Upper lobe of right lung (tissue), 1 donor: Measurements from ENCODE around the gene ANG. TPM values are rescaled to one million over a fixed set of nuclear protein-coding genes. Genes with fewer than 3 reads are reported as not detected.
"Not testable (repeated sequence)": the region's sequence is repeated elsewhere in the genome, so short reads cannot be mapped to it uniquely, and the experiment has no call there.

Experiments
- ATAC-seq: fragments of 200-7000 bp; cut with Tn5 transposase; one replicate; pipeline ENCODE4 v1.9.1; 2020; ENCODE audit warnings: mild to moderate bottlenecking, moderate library complexity
- DNase-seq: peaks from one replicate; pipeline ENCODE4 v3.0.0-alpha.2; 2020
- H3K27ac ChIP-seq: fragments of 200-600 bp; one replicate; pipeline ENCODE4 v1.8.0; 2022
- H3K27me3 ChIP-seq: fragments of 200-600 bp; one replicate; pipeline ENCODE4 v1.8.0; 2022; ENCODE audit warnings: mild to moderate bottlenecking
- H3K36me3 ChIP-seq: fragments of 200-600 bp; one replicate; pipeline ENCODE4 v1.8.0; 2022
- H3K4me1 ChIP-seq: fragments of 200-600 bp; one replicate; pipeline ENCODE4 v1.8.0; 2022
- H3K4me3 ChIP-seq: fragments of 200-600 bp; one replicate; pipeline ENCODE4 v1.8.0; 2022; ENCODE audit warnings: mild to moderate bottlenecking
- H3K9me3 ChIP-seq: fragments of 200-600 bp; one replicate; pipeline ENCODE4 v1.8.0; 2022
- intact Hi-C: fragments of 100-400 bp; cut with DNase I; formaldehyde crosslinking; loops from one replicate; pipeline ENCODE4 v1.11.0; 2022
- long read RNA-seq: library from polyadenylated mRNA; unstranded; transcript quantifications from one replicate; pipeline ENCODE4 v2.0.0, GENCODE V29; 2021
- total RNA-seq: library from RNA; stranded (reverse); fragmentation: NEBNext Ultra II Directional; extraction: Animal tissue kit (Norgen Biotek cat#: 25700); gene quantifications from one replicate; pipeline ENCODE4 v1.2.1, GENCODE V29; 2021
- TF ChIP-seq, protein P1 (sequence below): fragments of 200-600 bp; IDR thresholded peaks from one replicate; pipeline ENCODE4 v1.8.0; 2022; ENCODE audit warnings: antibody characterized with exemption
- donor health status: DM: no; HTN: yes; CAD: no; lungs with severe emphysema.

The ANG gene
- 28.1 TPM for total RNA-seq
- long read RNA-seq, transcript ANG-201 (2 exons, 1,222 nt), result major isoform, 8 of 9 reads
- long read RNA-seq, partial matches to known transcripts, result 0 of 9 reads
- long read RNA-seq, other reads (novel, unspliced or antisense), result 1 of 9 reads

DNA sequence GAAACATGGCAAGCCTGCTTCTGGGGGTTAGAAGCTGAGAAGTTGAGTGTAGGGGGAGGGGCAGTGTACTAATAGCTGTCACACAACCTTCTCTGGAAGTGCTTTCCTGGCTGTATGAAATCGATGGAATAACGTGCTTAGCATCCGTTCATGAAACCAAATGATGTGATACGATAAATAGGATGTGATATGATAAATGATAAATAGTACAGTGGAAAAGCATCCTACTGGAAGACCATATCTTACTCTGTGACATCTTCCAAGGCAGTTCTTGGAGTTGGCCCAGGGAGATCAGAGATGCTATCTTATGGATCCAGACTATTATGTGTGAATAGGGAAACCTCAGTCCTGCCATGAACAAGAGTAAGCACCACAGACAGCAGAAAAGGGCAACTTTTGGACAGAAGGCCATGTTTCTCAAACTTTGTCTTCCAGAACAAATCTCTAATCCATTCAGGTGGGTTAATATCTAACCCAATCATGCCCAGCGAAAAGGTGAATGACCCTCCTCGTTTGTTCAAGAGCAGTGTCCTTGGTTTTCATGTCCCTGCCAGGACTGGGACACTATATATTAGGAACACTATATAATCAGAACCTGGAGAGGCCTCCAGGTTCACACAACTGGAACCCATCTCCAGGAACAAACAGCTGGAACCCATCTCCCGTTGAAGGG, at the start of gene ANG:
Gene ANG, plus strand, starts transcription at position 598 of the 673 bp plus-strand sequence. CDS start 4,801 bp downstream, outside the sequence.
- intact Hi-C loops, result loop anchor here (10.0 kb wide), 1 partner anchor 74 kb away; no protein-coding TSS in a partner anchor

DNA sequence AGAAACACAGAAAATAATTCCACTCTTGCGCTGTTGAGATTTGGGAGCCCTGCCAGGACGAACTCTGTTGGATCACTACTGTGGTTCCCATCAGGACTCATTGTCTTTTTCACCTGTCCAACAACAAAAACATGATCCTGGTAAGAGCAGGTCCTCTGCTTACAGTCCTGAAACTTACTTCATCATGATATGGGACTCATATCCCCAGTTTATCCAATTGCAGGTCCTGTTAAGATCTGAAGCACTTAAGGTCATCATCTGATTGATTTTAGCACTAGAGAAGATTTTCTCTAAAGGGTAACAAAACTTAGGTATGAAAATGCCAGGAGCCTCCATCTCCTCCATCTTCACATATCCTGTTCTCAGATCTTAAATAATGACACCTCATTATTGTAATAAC, 47.0 kb upstream of the ANG start, which contains the start of gene OR6S1:
Gene OR6S1, minus strand, starts transcription at position 101 of the 400 bp plus-strand sequence. Its CDS starts 0 bp downstream, at position 101.
- no peak for ATAC-seq
- no peak within 1 kb of the TSS for H3K27ac ChIP-seq
- no peaks in the 10 kb centered on the region for H3K9me3 ChIP-seq
- TF ChIP-seq, protein P1, sequence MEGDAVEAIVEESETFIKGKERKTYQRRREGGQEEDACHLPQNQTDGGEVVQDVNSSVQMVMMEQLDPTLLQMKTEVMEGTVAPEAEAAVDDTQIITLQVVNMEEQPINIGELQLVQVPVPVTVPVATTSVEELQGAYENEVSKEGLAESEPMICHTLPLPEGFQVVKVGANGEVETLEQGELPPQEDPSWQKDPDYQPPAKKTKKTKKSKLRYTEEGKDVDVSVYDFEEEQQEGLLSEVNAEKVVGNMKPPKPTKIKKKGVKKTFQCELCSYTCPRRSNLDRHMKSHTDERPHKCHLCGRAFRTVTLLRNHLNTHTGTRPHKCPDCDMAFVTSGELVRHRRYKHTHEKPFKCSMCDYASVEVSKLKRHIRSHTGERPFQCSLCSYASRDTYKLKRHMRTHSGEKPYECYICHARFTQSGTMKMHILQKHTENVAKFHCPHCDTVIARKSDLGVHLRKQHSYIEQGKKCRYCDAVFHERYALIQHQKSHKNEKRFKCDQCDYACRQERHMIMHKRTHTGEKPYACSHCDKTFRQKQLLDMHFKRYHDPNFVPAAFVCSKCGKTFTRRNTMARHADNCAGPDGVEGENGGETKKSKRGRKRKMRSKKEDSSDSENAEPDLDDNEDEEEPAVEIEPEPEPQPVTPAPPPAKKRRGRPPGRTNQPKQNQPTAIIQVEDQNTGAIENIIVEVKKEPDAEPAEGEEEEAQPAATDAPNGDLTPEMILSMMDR, result no peak
- no peak for DNase-seq
- no peaks in the 10 kb centered on the region for H3K4me1 ChIP-seq
- H3K36me3 ChIP-seq, result no peaks in the 10 kb centered on the region
- intact Hi-C loops, result no loop called here
- H3K27me3 ChIP-seq, result peaks cover 17% of the 10 kb centered on the region
- no peak within 1 kb of the TSS for H3K4me3 ChIP-seq

More for the DNA sequence above, at the start of gene ANG:
- Histone ChIP-seq H3K9me3 (no peaks in the 10 kb centered on the region), H3K4me3 (no peak within 1 kb of the TSS), H3K36me3 (peaks cover under 1% of the 10 kb centered on the region), H3K4me1 (peaks cover 13% of the 10 kb centered on the region), H3K27ac (no peak within 1 kb of the TSS), H3K27me3 (no peaks in the 10 kb centered on the region)
- TF ChIP-seq, protein P1, result no peak
- DNase-seq (no peak), ATAC-seq (no peak)

DNA sequence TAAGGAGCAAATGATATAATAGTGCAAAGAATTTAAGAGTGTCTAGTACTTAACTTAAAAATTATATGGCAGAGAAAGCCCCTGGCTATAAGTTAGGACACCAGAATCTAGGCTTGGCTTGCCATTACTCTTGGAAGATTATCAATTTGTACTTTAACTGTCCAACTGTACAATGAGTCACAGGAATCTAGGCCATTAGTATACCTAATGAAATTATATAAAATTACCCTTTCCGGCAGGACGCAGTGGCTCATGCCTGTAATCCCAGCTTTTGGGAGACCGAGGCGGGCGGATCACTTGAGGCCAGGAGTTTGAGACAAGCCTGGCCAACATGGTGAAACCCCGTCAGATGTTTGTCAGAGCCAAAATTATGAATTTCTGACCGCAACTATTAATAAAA, 46.4 kb upstream of the ANG start:
- H3K9me3 ChIP-seq, result no peaks in the 10 kb centered on the region
- no peak overlapping the region for H3K4me3 ChIP-seq
- H3K27ac ChIP-seq, result no peak overlapping the region
- DNase-seq, result no peak
- intact Hi-C loops, result no loop called here
- H3K27me3 ChIP-seq, result peaks cover 17% of the 10 kb centered on the region
- H3K4me1 ChIP-seq, result no peaks in the 10 kb centered on the region
- no peak for ATAC-seq
- TF ChIP-seq, protein P1, result no peak
- no peaks in the 10 kb centered on the region for H3K36me3 ChIP-seq

DNA sequence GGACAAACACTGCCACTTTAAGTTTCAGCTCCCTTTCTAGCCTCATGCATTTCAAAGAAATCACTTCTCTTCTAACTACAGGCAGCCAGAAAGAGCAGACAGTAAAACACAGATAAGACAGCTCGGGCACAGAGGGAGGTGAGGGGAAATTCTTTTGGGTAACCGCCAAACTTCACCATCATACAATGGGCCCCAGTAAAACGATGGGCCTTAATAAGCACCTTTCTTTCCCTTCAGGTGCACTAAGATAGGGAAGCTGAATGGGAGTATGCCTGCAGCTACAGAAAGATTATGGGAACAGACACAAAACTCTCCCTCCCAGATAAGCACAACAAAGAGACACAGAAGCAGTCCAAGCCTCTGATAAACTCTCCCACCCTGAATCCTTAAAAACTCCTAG, 45.8 kb upstream of the ANG start:
- intact Hi-C loops, DNase-seq, H3K36me3 ChIP-seq, ATAC-seq, H3K4me1 ChIP-seq, H3K9me3 ChIP-seq, H3K27ac ChIP-seq, H3K4me3 ChIP-seq: not testable (repeated sequence)
- H3K27me3 ChIP-seq, result peaks cover 15% of the 10 kb centered on the region

DNA sequence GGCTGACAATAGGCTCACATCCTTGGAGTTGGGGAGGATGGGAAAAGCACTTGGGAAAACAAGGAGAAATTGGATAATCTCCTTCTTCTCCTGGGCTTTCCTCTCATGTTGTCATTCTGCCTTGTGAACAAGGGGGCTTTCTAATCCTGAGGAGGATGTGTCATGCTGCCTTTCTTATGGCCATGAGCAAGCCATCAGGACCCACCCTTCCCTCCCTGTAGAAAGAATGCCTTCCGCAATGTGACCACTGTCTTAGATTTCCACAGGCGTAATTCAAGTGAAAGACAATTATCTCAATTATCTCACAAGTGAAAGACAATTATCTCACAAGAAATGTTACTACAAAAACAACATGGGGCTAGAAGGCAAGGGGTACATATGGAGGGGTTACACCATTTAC, 44.0 kb upstream of the ANG start:
- Histone ChIP-seq H3K27me3 (peaks cover 6% of the 10 kb centered on the region), H3K27ac (no peak overlapping the region), H3K4me3 (no peak overlapping the region), H3K4me1 (no peaks in the 10 kb centered on the region), H3K9me3 (no peaks in the 10 kb centered on the region), H3K36me3 (no peaks in the 10 kb centered on the region)
- DNase-seq (no peak), ATAC-seq (no peak)
- intact Hi-C loops, result no loop called here
- TF ChIP-seq, protein P1, result no peak

DNA sequence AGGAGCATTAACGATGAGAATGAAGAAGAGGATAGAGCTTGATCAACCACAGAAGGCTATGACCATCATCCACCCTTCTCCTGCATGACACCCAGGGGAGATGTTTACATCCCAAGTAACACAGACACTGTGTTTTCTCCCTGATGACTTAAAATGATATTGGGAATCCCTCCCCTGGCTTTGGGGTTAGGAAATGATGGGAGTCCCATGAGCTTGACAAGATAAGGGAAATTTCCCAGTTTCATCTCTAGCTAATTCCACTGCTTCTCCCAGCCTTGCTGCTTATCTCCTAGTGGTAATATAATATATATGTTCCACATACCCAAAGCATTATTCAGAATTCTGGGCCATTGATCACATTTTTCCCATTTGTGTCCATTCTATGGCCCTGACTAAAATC, 43.1 kb upstream of the ANG start:
- no peaks in the 10 kb centered on the region for H3K4me1 ChIP-seq
- no peaks in the 10 kb centered on the region for H3K36me3 ChIP-seq
- H3K27ac ChIP-seq, result no peak overlapping the region
- TF ChIP-seq, protein P1, result no peak
- ATAC-seq (no peak), DNase-seq (no peak)
- H3K27me3 ChIP-seq, result peaks cover 3% of the 10 kb centered on the region
- no peaks in the 10 kb centered on the region for H3K9me3 ChIP-seq
- H3K4me3 ChIP-seq, result no peak overlapping the region
- intact Hi-C loops, result no loop called here
